Renal pelvis (tissue), 4 donors: Measurements from ENCODE around the gene KRTAP10-3. TPM values are rescaled to one million over a fixed set of nuclear protein-coding genes. Genes with fewer than 3 reads are reported as not detected.

Experiments used
- DNase-seq: peaks from one replicate; pipeline ENCODE4 v3.0.0-alpha.2; 2013
- polyA plus RNA-seq, 3 donors: library from polyadenylated mRNA; unstranded; fragments of 120-200 nt; gene quantifications; one replicate each; pipeline ENCODE4 v1.2.1, GENCODE V29; 2013; ENCODE audit not compliant: insufficient read length in 3 of 3

The KRTAP10-3 gene
- polyA plus RNA-seq, 3 donors: not detected

- DNase-seq: no peak
Measured at GRCh38 chr21:44549525-44550211, 8.9 kb downstream of the KRTAP10-3 start.

GRCh38 chr21:44548922-44549321 lies 9.7 kb downstream of the KRTAP10-3 start:
- no peak for DNase-seq

GRCh38 chr21:44548381-44548780 lies 10.2 kb downstream of the KRTAP10-3 start:
- no peak for DNase-seq

- no peak for DNase-seq
Measured at GRCh38 chr21:44547656-44548331, 10.8 kb downstream of the KRTAP10-3 start.

GRCh38 chr21:44544566-44544965 lies 14.0 kb downstream of the KRTAP10-3 start:
- no peak for DNase-seq

GRCh38 chr21:44542716-44543115 lies 15.9 kb downstream of the KRTAP10-3 start:
- DNase-seq: no peak

- DNase-seq: no peak
Measured at GRCh38 chr21:44540741-44541288, 17.8 kb downstream of the KRTAP10-3 start.

GRCh38 chr21:44539991-44540666 lies 18.5 kb downstream of the KRTAP10-3 start, which contains the start of gene KRTAP10-1:
KRTAP10-1 (minus strand) TSS chr21:44540195; CDS start chr21:44540150, 45 bp downstream.
- DNase-seq: no peak

GRCh38 chr21:44539046-44539445 lies 19.5 kb downstream of the KRTAP10-3 start:
- DNase-seq: no peak

GRCh38 chr21:44537930-44538911 lies 20.4 kb downstream of the KRTAP10-3 start:
- DNase-seq: no peak

- DNase-seq: no peak
Measured at GRCh38 chr21:44535963-44536362, 22.6 kb downstream of the KRTAP10-3 start.

GRCh38 chr21:44534688-44535087 lies 23.9 kb downstream of the KRTAP10-3 start:
- no peak for DNase-seq

GRCh38 chr21:44533891-44534627 lies 24.5 kb downstream of the KRTAP10-3 start:
- DNase-seq: no peak

GRCh38 chr21:44533121-44533890 lies 25.3 kb downstream of the KRTAP10-3 start:
- DNase-seq: no peak

- DNase-seq: no peak
Measured at GRCh38 chr21:44532712-44533111, 25.9 kb downstream of the KRTAP10-3 start.

- DNase-seq: no peak
Measured at GRCh38 chr21:44531606-44532564, 26.7 kb downstream of the KRTAP10-3 start.

GRCh38 chr21:44530903-44531605 lies 27.5 kb downstream of the KRTAP10-3 start:
- no peak for DNase-seq
